Astrocyte of the cerebellum (primary cell): ENCODE data around the gene MPPED1.

Experiments used
- DNase-seq: peaks from one replicate; pipeline ENCODE4 v3.0.0-alpha.2; 2011; ENCODE audit warnings: low read depth
- H3K4me3 ChIP-seq: 2 replicates; pipeline ENCODE4 v1.5.1; 2011; ENCODE audit warnings: mild to moderate bottlenecking, low read depth, low read length, moderate library complexity
- in situ Hi-C: cut with HindIII; loops from 2 replicates; pipeline ENCODE4 v1.10.0; 2017; ENCODE audit warnings: low sequenced_read_pairs
- TF ChIP-seq, protein P1 (sequence below): IDR thresholded peaks from 2 replicates; pipeline ENCODE4 v1.5.1; 2012; ENCODE audit warnings: low read length, low read depth, moderate library complexity, mild to moderate bottlenecking; ENCODE audit errors: missing control alignments

The MPPED1 gene

DNA sequence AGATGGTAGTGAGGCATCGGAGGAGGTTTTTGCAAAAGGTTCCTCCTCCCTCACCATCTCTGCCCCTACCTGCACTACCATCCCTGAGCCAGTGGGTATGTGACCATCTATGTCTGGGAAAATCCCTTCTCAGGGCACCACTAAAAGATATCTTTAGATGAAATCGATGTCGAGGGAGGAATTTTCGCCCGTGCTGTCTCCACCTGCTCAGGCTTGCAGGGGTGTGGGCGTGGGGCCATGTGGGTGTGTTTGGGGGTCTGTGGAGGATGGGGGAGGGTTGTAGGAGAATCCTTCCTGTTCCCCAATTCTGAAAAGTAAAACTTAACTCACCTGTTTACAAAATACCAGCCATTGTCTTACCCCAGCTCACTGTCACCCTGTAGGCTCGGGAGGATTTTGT lies 12.4 kb downstream of the MPPED1 start:
- no peak overlapping the region for H3K4me3 ChIP-seq
- TF ChIP-seq, protein P1, sequence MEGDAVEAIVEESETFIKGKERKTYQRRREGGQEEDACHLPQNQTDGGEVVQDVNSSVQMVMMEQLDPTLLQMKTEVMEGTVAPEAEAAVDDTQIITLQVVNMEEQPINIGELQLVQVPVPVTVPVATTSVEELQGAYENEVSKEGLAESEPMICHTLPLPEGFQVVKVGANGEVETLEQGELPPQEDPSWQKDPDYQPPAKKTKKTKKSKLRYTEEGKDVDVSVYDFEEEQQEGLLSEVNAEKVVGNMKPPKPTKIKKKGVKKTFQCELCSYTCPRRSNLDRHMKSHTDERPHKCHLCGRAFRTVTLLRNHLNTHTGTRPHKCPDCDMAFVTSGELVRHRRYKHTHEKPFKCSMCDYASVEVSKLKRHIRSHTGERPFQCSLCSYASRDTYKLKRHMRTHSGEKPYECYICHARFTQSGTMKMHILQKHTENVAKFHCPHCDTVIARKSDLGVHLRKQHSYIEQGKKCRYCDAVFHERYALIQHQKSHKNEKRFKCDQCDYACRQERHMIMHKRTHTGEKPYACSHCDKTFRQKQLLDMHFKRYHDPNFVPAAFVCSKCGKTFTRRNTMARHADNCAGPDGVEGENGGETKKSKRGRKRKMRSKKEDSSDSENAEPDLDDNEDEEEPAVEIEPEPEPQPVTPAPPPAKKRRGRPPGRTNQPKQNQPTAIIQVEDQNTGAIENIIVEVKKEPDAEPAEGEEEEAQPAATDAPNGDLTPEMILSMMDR: no peak
- in situ Hi-C loops: no loop called here
- DNase-seq: no peak

DNA sequence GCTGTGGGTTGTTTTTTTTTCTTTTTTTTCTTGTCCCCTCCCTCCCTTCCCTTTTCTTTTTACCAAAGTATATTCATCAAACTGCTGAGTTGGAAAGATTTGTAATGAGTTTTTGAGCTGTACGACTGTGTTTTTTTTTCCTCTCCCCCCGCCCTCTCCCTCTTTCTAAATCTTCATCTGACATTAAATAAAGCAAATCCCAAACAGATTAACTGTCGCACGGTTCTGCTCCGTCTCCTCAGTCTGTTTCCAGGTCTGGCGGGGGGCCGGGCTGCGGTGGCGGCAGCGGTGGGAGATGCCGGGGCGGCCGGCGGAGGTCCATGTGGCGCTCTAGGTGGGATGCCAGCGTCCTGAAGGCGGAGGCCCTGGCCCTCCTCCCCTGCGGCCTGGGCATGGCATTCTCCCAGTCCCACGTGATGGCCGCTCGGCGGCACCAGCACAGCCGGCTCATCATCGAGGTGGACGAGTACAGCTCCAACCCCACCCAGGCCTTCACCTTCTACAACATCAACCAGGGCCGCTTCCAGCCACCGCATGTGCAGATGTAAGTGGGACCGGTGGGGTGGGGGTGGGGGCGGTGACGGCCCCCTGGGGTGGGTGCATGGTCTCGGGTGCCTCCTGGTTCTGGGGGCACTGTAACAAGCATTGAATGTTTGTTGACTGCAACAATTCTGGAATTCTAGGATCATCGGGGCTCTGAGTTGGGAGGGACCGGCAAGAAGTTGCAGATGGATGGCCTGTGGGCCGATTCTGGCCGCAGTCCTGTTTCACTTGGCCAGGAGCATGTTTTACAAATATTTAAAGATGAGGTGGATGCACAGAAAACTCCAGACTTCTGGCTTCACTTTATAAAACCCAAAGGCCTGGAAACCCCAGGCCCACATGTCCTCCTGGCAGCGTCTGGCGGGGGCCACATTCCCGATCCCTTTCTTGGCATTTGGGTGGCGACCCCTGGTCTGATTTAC lies 13.1 kb downstream of the MPPED1 start:
- no peak for DNase-seq
- TF ChIP-seq, protein P1: no peak
- H3K4me3 ChIP-seq: no peak overlapping the region
- in situ Hi-C loops: no loop called here

DNA sequence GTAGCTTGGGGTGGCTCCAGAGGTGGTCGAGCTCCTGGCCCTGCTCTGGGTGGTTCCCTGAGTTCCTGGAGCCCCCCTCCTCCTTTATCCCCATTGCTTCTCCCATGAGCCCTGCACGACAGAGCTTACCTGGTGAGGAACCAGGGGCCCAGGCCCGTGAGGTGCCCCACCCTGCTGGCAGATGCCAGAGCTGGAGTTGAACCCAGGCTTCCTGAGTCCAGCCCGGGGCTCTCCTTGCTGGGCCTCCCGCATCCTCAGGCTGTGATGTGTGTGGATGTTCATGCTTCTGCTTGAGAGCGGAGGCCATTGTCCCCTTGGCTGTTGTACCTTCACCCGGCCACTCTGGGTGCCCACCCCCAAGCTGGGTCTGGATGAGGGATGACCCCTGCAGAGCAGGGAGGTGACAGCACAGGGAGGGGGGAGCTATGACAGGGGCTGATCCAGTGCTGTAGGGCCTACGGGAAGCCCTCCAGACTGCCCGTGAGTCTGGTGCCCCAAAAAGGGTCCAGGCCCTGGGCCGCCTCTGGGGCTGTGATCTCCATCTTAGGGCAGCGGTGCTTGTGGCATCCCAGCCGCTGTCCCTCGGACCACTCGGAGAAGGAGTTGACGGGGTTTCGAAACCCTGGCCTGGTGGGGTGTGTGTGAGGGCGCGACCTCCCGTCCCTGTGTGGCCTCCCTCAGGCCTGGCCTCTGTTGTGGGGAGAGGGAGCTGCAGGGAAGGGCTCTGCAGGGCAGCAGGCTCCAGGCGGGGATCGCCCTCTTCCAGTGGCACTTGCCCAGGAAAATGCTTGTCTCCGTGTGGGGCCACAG lies 14.4 kb downstream of the MPPED1 start:
- DNase-seq: no peak
- no peak overlapping the region for H3K4me3 ChIP-seq
- in situ Hi-C loops: no loop called here
- TF ChIP-seq, protein P1: no peak

- H3K4me3 ChIP-seq: no peak overlapping the region
- TF ChIP-seq, protein P1: no peak
- no peak for DNase-seq
- in situ Hi-C loops: no loop called here
Measured at GRCh38 chr22:43426816-43427215, 15.0 kb downstream of the MPPED1 start.

GRCh38 chr22:43427296-43428004 lies 15.6 kb downstream of the MPPED1 start:
- no peak overlapping the region for H3K4me3 ChIP-seq
- TF ChIP-seq, protein P1: no peak
- in situ Hi-C loops: no loop called here
- DNase-seq: no peak

DNA sequence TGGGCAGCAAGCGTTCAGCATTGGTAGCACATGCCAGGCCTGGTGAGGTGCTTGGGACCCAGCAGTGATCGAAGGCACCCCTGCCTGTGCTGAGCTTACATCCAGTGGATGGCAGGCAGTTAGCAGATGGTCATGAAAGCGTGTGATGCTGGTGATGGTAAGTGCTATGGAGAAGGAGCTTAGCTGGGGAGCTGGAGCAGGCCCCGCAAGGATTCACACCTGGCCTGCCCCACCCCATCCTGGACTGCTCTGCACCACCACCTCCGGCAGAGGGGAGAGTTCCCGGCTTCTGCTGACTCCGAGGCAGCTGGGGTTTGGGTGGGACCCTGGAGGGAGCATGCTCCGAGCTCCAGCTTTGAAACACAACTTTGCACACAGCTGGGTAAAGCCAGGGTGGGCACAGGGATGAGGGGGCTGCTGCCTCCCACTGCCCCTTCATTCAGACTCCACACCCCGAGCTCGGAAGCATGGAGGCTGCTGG lies 16.2 kb downstream of the MPPED1 start:
- H3K4me3 ChIP-seq: no peak overlapping the region
- TF ChIP-seq, protein P1: no peak
- DNase-seq: no peak
- in situ Hi-C loops: no loop called here
